ENCODE measurements around the gene ATP11B.

ATP11B gene

DNA sequence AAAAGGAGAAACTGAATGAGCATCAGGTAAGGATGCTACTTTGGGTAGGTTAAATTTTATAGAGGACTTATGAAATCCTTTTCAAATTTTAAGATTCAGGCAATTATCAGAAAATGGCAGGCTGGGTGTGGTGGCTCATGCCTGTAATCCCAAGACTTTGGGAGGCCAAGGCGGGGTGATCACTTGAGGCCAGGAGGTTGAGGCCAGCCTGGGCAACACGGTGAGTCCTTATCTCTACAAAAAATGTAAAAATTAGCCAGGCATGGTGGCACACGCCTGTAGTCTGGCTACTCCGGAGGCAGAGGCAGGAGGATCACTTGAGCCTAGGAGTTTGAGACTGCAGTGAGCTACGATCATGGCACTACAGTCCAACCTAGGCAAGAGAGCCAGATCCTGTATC is 163.9 kb downstream of the ATP11B start:
- no peak for DNase-seq (ENCODE audit: low spot score)

DNA sequence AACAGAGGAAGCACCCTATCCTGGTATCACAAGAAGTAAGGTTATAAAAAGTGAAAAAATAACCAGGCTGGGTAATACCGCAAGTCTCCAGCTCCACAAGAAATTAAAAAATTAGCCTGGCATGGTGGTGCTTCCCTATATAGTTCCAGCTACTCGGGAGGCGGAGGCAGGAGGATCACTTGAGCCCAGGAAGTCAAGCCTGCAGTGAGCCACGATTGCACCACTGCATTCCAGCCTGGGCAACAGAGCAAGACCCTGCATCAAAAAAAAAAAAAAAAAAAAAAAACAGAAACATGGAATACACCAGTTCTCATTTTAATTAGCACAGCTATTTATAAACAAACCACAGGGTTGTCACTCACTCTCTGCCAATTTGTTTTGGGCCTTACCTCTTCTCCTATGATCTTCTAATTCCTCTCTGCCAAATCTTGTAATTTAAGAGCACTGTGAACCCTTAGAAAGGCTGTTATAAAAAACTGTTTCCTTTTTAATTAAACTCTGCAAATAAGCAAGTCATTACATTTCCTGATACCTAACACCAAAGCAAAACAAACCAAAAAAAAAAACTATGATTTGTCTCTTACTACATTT is 164.5 kb downstream of the ATP11B start:
- no peak for DNase-seq (ENCODE audit: low spot score)

- DNase-seq (ENCODE audit: low spot score) = no peak
These were observed 166.4 kb downstream of the ATP11B start for GRCh38 chr3:182959474-182960350.

DNA sequence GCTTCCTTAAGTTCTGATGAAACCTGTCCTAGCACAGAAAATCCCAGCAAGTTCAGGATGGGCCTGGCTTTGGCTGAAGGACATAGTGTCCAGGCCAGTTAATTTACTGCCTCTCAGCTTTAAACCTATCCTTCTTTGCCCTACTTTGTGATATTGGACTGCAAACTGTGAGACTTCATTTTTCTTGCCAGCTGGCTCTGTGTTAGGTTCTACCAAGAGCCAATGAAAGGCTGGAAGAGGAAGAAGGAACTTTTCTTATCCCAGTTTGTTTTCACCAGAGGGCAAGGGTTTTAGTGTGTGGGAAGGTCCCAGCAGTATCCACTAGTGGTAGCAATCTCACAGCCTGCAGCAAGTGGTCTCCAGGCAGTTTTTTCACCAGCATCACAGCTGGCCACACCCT is 168.9 kb downstream of the ATP11B start:
- no peak for DNase-seq (ENCODE audit: low spot score)

GRCh38 chr3:182964179-182964578 is 170.9 kb downstream of the ATP11B start:
- DNase-seq (ENCODE audit: low spot score) = no peak

DNA sequence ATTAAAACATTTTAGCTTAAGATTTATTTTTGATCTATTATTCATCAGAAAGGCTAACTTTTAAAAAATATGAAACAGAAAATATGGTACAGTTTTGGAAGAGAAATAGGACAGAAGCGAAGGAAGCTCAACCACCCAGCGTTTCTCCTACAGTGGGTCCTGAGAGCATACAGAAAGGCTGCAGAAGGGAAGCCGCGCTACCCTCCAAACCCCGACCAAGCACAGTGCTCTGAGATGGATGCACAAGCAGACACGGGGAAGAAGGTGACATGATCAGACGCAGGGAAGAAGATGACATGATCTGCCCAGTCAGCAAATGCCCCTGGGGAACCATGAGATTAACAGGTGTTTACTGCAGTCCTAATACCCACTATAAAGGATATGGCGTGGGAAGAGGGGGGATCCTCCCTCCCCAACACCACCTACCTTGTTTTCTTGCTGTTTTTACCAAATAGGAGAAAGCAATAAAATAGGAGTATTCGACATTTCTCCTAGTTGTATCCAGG is 172.6 kb downstream of the ATP11B start:
- DNase-seq (ENCODE audit: low spot score) = peak; percentile 47

DNA sequence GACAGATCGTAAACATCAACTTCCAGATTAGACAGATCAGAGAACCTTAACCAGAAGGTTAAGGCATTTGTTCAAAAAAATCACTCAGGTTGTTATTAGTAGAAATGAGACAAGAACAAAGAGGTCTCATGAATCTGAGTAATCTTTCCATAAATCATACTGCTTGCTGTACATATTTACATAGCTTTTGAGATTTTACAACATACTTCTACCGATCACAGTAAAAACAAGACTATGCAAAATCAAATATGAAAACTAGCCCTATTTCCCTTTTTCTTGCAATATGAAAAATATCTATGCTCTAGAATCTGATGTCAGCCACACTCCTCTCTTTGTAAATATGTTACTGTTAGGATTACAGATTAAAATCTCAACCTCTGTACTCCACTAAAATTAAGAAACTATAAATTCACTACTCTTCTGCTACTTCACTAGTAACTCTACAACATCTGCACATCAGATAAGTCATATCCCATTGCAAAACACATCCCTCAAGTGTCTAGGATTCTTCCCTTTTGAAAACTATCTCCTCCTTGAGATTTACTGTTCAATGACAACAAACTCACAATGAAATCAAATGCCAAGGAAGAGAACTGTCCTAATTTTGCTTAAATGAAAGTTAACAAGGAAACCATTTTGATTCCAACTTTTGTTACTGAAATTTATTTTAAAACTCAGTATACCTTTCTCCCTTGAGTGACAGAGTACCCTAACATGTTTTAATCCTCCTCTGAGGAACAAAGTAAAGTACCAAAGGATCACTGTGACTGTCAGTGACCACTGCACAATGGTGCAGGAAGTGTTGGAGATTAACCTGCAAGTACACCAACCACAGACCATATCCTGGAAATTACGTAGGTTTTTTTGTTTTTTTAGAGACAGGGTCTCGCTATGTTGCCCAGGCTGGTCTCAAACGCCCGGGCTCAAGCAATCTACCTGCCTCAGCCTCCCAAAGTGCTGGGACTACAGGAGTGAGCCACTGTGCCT is 174.2 kb downstream of the ATP11B start:
- DNase-seq (ENCODE audit: low spot score) = no peak

DNA sequence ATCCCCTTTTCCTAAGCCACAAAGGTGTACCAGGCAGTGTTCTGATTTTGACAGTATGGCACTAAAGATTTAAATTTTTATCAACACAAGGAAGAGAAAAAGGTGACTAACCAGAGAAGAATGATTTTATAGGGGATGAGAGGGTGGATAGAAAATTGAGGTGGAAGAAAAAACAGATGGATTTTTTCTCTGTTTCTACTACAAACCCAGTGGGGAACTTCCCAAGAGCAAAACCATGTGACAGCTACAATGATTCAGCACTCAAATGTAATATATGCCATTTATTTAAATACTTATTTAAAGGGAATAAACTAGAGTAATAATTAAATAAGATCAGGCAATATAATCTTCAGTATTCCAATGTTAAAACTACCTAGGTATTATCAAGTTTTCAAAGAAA is 176.0 kb downstream of the ATP11B start:
- no peak for DNase-seq (ENCODE audit: low spot score)

GRCh38 chr3:182969853-182970252 is 176.5 kb downstream of the ATP11B start:
- no peak for DNase-seq (ENCODE audit: low spot score)

DNA sequence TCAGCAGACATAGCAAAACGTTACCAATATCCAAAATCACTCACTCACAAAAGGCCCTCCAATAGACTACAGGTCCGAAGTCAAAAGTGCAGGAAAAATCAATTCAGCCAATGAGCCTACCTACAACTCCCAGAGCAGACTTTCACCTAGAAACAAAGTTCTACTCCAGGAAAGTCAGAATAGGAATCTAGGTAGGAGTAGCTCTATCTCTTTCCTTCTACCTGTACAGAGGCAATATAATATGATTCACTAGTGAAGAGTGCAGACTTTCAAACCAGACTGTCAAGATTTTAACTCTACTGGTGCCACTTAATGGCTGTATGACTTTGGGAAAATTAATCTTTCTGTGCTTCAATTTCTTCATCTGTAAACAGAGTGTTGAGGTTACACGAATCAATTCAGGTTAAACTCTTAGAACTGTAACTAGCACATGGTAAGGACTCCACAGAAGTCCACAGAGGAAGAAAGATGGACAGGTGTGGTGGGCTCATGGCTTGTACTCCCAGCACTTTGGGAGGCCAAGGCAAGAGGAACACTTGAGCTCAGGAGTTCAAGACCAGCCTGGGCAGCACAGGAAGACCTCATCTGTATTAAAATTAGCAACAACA is 177.6 kb downstream of the ATP11B start:
- DNase-seq (ENCODE audit: low spot score) = no peak
